Thyroid gland (tissue), 4 donors: Measurements from ENCODE around the gene AHRR.

Experiments used
- CTCF ChIP-seq, 6 experiments: fragments of 200-600 bp in 3 of 6; fragments of 450-650 bp in 3 of 6; sonication (generic) in 3 of 6; IDR thresholded peaks; one replicate each; pipeline ENCODE4 v1.5.1; 2016 to 2019; ENCODE audit warnings: antibody characterized with exemption in 6 of 6, mild to moderate bottlenecking in 2 of 6, inconsistent platforms in 1 of 6, moderate library complexity in 1 of 6
- POLR2A ChIP-seq, 2 donors: fragments of 450-650 bp; IDR thresholded peaks; one replicate each; pipeline ENCODE4 v1.6.1; 2017; ENCODE audit warnings: antibody characterized with exemption in 2 of 2, mild to moderate bottlenecking in 2 of 2, moderate library complexity in 1 of 2

DNA sequence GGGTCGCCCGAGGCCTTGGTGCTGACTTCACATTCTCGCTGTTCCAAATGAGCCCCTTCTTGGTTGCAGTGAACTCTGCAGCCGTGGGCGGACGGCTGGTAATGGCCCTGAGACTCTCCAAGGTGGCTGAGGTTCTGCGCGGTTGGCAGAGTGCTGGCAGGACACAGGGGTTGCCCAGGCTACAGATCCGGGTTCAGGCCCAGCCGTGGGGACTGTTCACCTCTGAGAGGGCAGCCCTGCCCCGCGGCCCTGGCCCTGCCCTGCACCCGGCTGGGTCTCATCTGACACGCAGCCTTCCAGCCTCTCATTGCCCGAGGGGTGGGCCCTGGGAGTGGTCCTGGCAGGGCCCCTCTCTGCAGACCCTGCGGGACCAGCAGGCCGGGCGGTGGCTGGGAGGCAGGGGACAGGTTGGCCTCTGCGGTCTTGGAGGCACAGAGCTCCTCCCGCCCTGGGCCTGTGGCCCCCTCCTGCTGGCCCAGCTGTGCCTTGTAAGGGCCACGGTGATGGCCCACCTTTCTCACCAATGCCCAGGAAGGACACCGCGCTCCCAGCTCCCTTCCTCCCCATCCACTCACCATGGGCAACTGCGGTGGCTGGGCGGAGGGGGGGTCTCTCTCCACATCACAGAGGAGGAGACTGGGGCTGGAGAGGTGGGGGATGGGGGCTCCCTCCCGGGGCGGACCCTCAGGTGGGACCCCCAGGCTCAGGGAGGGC, 51.6 kb downstream of the AHRR start:
- TF ChIP-seq CTCF (IDR thresholded peaks at IDR 0.05) (no peak), POLR2A (IDR thresholded peaks at IDR 0.05) (no peak)
